Measurements from ENCODE around the gene SF3A1. TPM values are rescaled to one million over a fixed set of nuclear protein-coding genes. Genes with fewer than 3 reads are reported as not detected.

The SF3A1 gene
- total RNA-seq, 1 donor from 2014 or later: 157 TPM

DNA sequence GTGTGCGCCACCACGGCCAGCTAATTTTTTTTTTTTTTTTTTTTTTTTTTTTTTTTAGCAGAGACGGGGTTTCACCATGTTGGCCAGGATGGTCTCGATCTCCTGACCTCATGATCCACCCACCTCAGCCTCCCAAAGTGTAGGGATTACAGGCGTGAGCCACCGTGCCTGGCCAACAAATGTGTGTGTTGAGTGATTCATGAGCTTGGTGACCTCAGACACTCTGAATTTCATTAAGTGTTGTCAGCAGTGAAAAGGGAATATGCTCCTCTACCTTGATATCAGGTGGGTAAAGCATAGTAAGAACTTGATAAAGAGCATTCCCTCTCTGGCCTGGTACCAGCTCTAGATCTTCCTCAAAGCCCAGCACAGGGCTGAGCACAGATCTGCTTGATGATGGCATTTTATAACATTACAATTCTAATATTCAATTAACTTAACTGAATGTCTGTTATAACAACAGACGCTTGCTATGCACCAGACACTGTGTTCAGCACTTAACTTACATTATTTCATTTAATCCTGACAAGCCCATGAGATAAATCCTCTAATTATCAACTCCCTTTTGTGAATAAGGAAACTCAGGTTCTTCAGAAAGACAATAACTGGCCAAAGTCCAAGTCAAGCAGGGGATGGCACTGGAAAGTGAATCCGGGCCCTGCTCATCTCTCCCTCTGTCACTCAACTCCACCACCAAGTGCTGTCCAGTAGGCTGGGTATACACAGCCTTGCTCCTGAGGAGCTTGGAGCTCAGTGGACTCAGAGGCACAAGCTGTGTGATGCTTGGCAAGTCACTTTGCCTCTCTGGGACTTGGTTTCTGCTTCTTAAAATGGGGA lies 42.9 kb downstream of the SF3A1 start:
- no peak for DNase-seq
- no peaks in the 10 kb centered on the region for H3K27me3 Mint-ChIP-seq (ENCODE audit: unreplicated experiment)
- H3K9me3 Mint-ChIP-seq (ENCODE audit: unreplicated experiment): peaks cover 3% of the 10 kb centered on the region
- peaks cover 4% of the 10 kb centered on the region for H3K4me1 Mint-ChIP-seq (ENCODE audit: low read depth, unreplicated experiment)
- H3K27ac Mint-ChIP-seq (ENCODE audit: unreplicated experiment): no peak overlapping the region
- TF ChIP-seq, protein P1, sequence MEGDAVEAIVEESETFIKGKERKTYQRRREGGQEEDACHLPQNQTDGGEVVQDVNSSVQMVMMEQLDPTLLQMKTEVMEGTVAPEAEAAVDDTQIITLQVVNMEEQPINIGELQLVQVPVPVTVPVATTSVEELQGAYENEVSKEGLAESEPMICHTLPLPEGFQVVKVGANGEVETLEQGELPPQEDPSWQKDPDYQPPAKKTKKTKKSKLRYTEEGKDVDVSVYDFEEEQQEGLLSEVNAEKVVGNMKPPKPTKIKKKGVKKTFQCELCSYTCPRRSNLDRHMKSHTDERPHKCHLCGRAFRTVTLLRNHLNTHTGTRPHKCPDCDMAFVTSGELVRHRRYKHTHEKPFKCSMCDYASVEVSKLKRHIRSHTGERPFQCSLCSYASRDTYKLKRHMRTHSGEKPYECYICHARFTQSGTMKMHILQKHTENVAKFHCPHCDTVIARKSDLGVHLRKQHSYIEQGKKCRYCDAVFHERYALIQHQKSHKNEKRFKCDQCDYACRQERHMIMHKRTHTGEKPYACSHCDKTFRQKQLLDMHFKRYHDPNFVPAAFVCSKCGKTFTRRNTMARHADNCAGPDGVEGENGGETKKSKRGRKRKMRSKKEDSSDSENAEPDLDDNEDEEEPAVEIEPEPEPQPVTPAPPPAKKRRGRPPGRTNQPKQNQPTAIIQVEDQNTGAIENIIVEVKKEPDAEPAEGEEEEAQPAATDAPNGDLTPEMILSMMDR (IDR thresholded peaks at IDR 0.05; ENCODE audit: partially characterized antibody, unreplicated experiment): no peak
- H3K4me3 Mint-ChIP-seq (ENCODE audit: unreplicated experiment): no peak overlapping the region
- H3K36me3 Mint-ChIP-seq (ENCODE audit: unreplicated experiment): no peaks in the 10 kb centered on the region

DNA sequence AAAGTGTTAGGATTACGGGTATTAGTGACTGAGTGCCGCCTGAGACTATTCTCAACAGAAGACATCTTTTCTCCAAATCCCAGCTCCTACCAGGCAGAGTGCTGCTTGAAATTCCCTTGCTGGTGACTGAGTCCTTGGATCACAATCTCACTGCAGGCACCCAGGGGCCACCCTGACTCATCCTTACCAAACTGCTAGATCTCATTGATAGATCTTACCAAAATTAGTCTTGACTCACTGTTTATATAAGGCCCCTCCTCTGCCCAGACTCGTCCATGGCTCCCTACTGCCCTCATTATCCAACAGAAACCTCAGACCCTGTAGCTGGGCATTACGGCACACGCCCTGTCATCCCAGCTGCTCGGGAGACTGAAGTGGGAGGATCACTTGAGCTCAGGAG lies 44.6 kb downstream of the SF3A1 start:
- peaks cover 7% of the 10 kb centered on the region for H3K4me1 Mint-ChIP-seq (ENCODE audit: low read depth, unreplicated experiment)
- H3K4me3 Mint-ChIP-seq (ENCODE audit: unreplicated experiment): no peak overlapping the region
- no peak for DNase-seq
- H3K27me3 Mint-ChIP-seq (ENCODE audit: unreplicated experiment): no peaks in the 10 kb centered on the region
- H3K9me3 Mint-ChIP-seq (ENCODE audit: unreplicated experiment): peaks cover 3% of the 10 kb centered on the region
- no peaks in the 10 kb centered on the region for H3K36me3 Mint-ChIP-seq (ENCODE audit: unreplicated experiment)
- no peak overlapping the region for H3K27ac Mint-ChIP-seq (ENCODE audit: unreplicated experiment)
- TF ChIP-seq, protein P1 (IDR thresholded peaks at IDR 0.05; ENCODE audit: partially characterized antibody, unreplicated experiment): no peak

DNA sequence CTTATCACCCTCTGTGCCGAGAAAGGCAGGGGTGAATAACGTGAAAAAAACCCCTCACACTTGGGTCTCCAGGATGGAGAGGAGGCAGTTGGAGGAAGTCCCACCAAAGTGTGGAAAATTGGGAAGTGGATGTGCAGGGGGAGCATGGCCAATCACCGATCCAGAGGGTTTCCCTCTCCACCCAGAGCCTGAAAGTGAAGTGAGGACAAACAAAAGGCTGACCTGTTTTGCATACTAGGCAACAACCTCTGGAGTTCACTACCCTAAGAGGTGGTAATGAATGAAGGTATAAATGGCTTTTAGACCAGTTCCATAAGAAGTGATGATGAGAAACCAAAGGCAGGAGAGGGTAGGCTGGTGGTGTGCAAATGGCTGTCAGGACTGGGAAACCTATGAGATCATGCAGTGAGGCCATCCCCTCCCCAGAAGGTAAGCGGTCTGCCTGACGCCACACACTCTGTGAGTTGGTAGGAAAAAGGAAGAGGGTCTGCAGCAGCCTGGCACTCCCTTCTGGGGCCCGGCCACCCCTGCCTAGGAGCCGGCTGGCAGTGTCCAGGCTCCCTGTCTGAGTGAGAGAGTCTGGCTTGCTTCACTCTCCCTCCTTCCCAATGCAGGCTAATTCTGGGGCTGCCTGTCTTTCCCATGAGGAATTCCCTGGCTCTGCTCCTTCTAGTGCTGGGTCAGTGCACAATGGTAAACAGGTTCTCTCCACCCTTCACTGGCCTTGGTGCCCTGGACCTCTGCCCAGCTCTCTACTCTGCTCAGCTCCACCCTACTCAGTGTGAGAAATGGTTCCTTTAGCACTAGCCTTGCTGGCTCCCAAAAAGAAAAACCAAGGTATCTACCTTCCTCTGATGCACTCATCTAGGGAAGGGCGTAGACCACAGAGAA lies 45.6 kb downstream of the SF3A1 start:
- H3K36me3 Mint-ChIP-seq (ENCODE audit: unreplicated experiment): no peaks in the 10 kb centered on the region
- TF ChIP-seq, protein P1 (IDR thresholded peaks at IDR 0.05; ENCODE audit: partially characterized antibody, unreplicated experiment): no peak
- no peak for DNase-seq
- H3K9me3 Mint-ChIP-seq (ENCODE audit: unreplicated experiment): peaks cover 3% of the 10 kb centered on the region
- H3K4me1 Mint-ChIP-seq (ENCODE audit: low read depth, unreplicated experiment): peaks cover 7% of the 10 kb centered on the region
- no peak overlapping the region for H3K27ac Mint-ChIP-seq (ENCODE audit: unreplicated experiment)
- H3K4me3 Mint-ChIP-seq (ENCODE audit: unreplicated experiment): no peak overlapping the region
- no peaks in the 10 kb centered on the region for H3K27me3 Mint-ChIP-seq (ENCODE audit: unreplicated experiment)

DNA sequence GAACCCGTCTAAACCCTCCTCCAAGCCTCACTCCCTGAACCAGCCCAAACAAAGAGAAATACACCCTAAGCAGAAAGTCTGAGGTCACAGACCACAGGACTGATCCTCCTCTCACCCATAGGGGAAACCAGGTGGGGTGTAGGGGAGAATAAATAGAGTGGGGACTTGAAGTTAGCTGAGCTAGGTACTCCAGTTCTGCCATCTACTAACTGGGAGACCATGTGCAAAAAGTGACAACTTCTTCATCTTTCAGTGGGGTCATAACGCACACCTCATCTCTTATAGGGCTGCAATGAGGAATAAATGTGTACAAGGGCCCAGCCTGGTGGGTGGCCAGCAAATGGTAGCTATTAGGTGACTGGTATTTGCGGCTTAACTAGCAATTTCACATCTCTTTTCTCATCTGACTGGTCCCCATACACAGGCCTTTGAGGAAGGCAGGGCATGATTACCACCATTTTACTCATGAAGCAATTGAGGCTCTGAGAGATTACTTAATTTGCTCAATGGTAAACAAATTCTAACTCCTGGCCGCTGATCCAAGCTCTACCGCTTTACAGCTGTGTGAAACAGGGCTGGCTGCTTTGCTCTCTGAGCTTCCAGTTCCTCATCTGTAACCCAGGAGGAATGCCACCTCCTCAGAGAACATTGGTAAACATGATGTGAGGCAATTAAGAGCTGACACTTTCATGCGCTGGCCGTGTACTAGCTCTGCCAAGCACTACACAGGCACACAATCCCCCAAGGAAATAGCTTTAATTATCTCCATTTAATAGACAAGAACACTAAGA lies 46.5 kb downstream of the SF3A1 start:
- no peak for DNase-seq
- H3K27ac Mint-ChIP-seq (ENCODE audit: unreplicated experiment): no peak overlapping the region

More for the DNA sequence above, 46.5 kb downstream of the SF3A1 start:
- Mint-ChIP-seq H3K4me1 (ENCODE audit: low read depth, unreplicated experiment) (peaks cover 7% of the 10 kb centered on the region), H3K27me3 (ENCODE audit: unreplicated experiment) (no peaks in the 10 kb centered on the region), H3K36me3 (ENCODE audit: unreplicated experiment) (no peaks in the 10 kb centered on the region), H3K4me3 (ENCODE audit: unreplicated experiment) (no peak overlapping the region), H3K9me3 (ENCODE audit: unreplicated experiment) (peaks cover 3% of the 10 kb centered on the region)
- TF ChIP-seq, protein P1 (IDR thresholded peaks at IDR 0.05; ENCODE audit: partially characterized antibody, unreplicated experiment): no peak
